ENCODE results near the gene TMEM161A.
"Not testable (repeated sequence)": the region's sequence is repeated elsewhere in the genome, so short reads cannot be mapped to it uniquely, and the experiment has no call there.

TMEM161A gene

GRCh38 chr19:19138109-19138981, at the start of gene TMEM161A:
Gene TMEM161A, minus strand, starts transcription at chr19:19138478. Its CDS starts 50 bp downstream, at chr19:19138428.
- no peak for TF ChIP-seq CTCF (IDR thresholded peaks at IDR 0.05; ENCODE audit: low read depth, low read length)

DNA sequence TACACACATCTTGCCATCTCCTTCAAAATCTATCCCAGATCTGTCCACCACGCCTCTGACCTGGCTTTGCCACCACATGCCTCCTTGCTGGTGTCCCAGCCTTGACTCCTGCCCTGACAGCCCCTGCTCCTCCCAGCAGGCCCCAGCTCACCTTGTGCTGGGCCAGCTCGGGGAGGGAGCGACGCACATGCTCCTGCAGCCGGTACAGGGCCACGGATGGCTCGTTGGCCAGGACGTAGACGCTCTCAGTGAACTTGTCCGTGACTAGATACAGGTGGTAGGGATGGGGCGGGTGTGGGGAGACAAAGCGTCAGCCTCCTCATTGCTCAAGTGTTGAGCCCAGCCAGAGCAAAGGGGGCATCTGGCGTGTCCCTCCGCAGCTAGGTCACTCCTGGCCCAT, 48.5 kb upstream of the TMEM161A start:
- H3K4me3 ChIP-seq (ENCODE audit: low read depth, low read length) = no peak overlapping the region
- TF ChIP-seq CTCF (IDR thresholded peaks at IDR 0.05; ENCODE audit: low read depth, low read length) = no peak

More at GRCh38 chr19:19138109-19138981, at the start of gene TMEM161A:
- H3K4me3 ChIP-seq (ENCODE audit: low read depth, low read length) = peak within 1 kb of the TSS; percentile 94

DNA sequence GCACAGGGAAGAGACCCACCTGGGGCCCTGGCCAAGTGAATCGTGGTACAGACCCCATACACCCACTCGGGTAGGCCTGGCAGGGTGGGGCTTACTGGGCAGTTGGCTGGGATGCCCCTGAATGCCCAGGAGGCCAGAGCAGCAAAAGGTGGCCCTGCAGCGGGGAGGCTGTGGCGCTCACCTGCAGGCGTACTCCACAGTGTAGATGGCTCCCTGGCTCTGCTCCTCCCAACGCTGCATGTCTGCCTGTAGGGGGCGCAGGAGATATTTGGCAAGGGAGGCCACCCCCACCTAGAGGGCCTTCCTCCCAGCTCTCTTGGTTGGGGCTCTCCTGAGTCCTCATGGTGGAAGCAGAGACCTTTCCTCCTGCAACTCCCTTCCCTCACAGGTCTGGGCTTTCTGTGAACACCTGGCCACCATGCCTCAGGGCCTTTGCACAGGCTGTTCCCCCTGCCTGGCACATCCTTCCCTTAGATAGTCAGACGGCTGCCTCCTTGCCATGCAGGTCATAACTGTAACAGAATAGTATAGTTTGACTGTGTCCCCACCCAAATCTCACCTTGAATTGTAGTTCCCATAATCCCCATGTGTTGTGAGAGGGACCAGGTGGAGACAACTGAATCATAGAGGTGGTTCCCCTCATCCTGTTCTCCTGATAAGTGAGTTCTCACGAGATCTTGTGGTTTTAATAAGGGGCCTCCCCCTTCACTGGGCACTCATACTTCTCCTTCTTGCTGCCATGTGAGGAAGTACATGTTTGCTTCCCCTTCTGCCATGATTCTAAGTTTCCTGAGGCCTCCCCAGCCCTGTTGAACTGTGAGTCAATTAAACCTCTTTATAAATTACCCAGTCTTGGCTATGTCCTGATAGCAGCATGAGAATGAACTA, 47.8 kb upstream of the TMEM161A start:
- no peak overlapping the region for H3K4me3 ChIP-seq (ENCODE audit: low read depth, low read length)
- TF ChIP-seq CTCF (IDR thresholded peaks at IDR 0.05; ENCODE audit: low read depth, low read length) = peak; percentile 66

DNA sequence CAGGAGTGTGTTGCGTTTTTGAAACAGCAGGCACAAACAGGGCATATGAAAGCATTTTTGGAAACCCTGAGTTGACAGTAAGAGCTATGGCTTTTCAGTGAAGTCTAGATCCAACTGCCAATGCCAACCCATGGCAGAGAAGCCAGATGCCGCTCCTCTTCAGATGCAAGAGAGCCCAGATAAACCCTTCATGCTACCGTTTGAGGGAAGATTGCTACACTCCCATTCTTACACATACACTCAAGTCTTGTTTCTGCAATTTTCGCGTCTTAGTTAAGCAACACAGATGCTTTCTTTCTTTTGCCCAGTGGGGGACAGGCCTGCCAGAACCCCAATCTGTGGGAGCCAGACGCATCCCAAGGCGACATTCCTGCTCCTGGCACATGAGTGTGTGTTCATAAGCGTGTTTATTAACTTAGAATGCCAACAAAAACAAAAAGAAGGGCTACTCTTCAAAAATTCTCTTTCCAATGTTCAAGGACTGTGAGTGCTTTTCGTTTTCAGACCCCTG, 43.3 kb upstream of the TMEM161A start:
- TF ChIP-seq CTCF (IDR thresholded peaks at IDR 0.05; ENCODE audit: low read depth, low read length) = no peak
- no peak overlapping the region for H3K4me3 ChIP-seq (ENCODE audit: low read depth, low read length)

DNA sequence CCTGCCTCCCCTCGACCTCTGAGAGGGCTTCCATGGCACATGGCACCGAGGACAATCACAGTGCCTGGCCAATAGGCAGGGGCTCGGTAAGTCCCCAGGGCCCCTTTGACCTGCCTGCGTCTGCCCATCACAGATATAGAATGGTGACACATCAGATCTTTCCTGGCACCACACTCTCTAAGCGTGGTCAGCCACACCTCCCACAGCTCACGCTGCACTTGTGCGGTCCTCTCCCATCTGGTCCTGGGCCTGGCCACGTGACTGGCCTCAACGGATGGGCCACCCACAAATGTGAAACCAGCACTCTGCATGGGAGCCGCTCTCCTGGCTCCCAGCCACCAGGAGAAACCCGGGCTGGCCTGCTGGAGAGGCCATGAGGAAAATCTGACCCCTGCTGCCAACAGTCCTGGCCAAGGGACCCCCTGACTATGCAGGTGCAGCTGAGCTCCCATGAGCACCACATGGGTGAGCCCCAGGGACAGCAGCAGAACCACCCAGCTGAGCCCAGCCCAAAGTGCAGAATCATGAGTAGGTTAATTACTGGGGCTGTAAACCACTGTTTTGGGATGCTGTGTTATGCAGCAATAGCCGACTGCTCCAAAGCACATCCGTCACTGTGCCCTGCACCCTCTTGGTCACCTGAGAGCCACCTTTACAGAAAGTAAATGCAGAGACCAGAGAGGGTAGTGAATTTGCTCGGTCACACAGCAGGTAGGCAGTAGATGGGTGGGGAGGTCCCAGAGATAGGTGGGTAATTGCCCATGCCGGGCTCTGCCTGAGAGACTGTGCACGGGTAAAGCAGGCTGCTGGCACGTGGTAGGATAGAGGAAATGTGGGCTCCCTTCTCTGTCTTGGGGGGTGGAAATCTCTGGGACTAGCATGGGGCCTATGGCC, 41.5 kb upstream of the TMEM161A start:
- no peak overlapping the region for H3K4me3 ChIP-seq (ENCODE audit: low read depth, low read length)
- no peak for TF ChIP-seq CTCF (IDR thresholded peaks at IDR 0.05; ENCODE audit: low read depth, low read length)

GRCh38 chr19:19176950-19177349, 38.7 kb upstream of the TMEM161A start:
- no peak for TF ChIP-seq CTCF (IDR thresholded peaks at IDR 0.05; ENCODE audit: low read depth, low read length)

DNA sequence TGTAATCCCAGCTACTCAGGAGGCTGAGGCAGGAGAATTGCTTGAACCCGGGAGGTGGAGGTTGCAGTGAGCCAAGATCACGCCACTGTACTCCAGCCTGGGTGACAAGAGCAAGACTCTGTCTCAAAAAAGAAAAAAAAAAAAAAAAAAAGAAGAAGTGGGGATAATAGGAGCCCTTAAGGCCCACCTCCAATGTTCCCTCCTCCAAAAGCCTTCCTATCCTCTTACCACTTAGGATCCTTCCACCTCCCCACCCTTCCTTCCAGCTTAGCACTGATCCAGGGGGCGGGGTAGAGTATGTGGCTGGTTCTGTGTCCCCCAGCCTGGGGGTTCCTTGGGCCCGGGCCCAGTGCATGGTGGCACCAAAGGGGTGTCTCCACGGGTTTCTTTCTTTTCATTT, 35.0 kb upstream of the TMEM161A start:
- H3K4me3 ChIP-seq (ENCODE audit: low read depth, low read length) = not testable (repeated sequence)

More at GRCh38 chr19:19176950-19177349, 38.7 kb upstream of the TMEM161A start:
- H3K4me3 ChIP-seq (ENCODE audit: low read depth, low read length) = no peak overlapping the region

All from WI38 (cell line).